Naive thymus-derived CD4-positive, alpha-beta T cell (primary cell): ENCODE measurements around the gene EYA4. TPM values are rescaled to one million over a fixed set of nuclear protein-coding genes. Genes with fewer than 3 reads are reported as not detected.

ENCODE experiments used
- ATAC-seq: fragments of 150-1000 bp; cut with Tn5 transposase; 2 replicates; pipeline ENCODE4 v1.10.0; 2021; ENCODE audit warnings: mild to moderate bottlenecking, moderate library complexity
- CTCF ChIA-PET: fragments of 350-600 bp; sonication (Branson Sonifier 250); formaldehyde crosslinking; loops from one replicate; lab custom pipeline; 2021; ENCODE audit warnings: antibody characterized with exemption; lab: Charles Lee
- POLR2A ChIA-PET: fragments of 350-600 bp; sonication (Branson Sonifier 250); formaldehyde crosslinking; loops from one replicate; lab custom pipeline; 2021; ENCODE audit warnings: antibody characterized with exemption, inconsistent platforms; lab: Charles Lee
- DNase-seq, 9 donors: peaks; one replicate each; pipeline versions ENCODE4 v3.0.0 to v3.0.0-alpha.2; 2020 to 2022; ENCODE audit warnings: mixed read lengths in 1 of 9
- H3K27ac ChIP-seq: one replicate; pipeline ENCODE4 v1.7.0; 2013; ENCODE audit warnings: mild to moderate bottlenecking, low read depth, low read length, moderate library complexity
- H3K27me3 ChIP-seq, 2 donors: one replicate each; pipeline ENCODE4 v1.7.0; 2013; ENCODE audit warnings: low read length in 2 of 2, mild to moderate bottlenecking in 2 of 2, moderate library complexity in 2 of 2; ENCODE audit not compliant: control insufficient read depth in 2 of 2, insufficient read depth in 2 of 2
- H3K36me3 ChIP-seq, 3 experiments: 1 replicate in 2 of 3; 2 replicates in 1 of 3; pipeline ENCODE4 v1.7.0; 2013; ENCODE audit warnings: low read length in 3 of 3, mild to moderate bottlenecking in 3 of 3, moderate library complexity in 1 of 3; ENCODE audit not compliant: insufficient read depth in 3 of 3, control insufficient read depth in 2 of 3
- H3K4me1 ChIP-seq, 2 donors: one replicate each; pipeline ENCODE4 v1.7.0; 2013; ENCODE audit warnings: low read length in 2 of 2, mild to moderate bottlenecking in 2 of 2, moderate library complexity in 1 of 2; ENCODE audit not compliant: control insufficient read depth in 2 of 2, insufficient read depth in 2 of 2
- H3K4me3 ChIP-seq: 2 replicates; pipeline ENCODE4 v1.7.0; 2013; ENCODE audit warnings: mild to moderate bottlenecking, low read length
- H3K9me3 ChIP-seq, 3 experiments: 1 replicate in 2 of 3; 2 replicates in 1 of 3; pipeline ENCODE4 v1.7.0; 2013; ENCODE audit warnings: low read length in 3 of 3; ENCODE audit not compliant: control insufficient read depth in 2 of 3
- H3K27ac Mint-ChIP-seq, 9 donors: one replicate each; pipeline ENCODE4 v1.8.0; 2020 to 2022; ENCODE audit warnings: mixed read lengths in 9 of 9, mild to moderate bottlenecking in 8 of 9, moderate library complexity in 5 of 9, inconsistent platforms in 2 of 9
- H3K27me3 Mint-ChIP-seq, 5 donors: one replicate each; pipeline ENCODE4 v1.8.0; 2021 to 2022; ENCODE audit warnings: mixed read lengths in 5 of 5, mild to moderate bottlenecking in 1 of 5
- H3K36me3 Mint-ChIP-seq, 5 donors: one replicate each; pipeline ENCODE4 v1.8.0; 2020 to 2022; ENCODE audit warnings: mixed read lengths in 5 of 5, mild to moderate bottlenecking in 3 of 5, inconsistent platforms in 1 of 5
- H3K4me1 Mint-ChIP-seq, 7 donors: one replicate each; pipeline ENCODE4 v1.8.0; 2020 to 2022; ENCODE audit warnings: mixed read lengths in 7 of 7, mild to moderate bottlenecking in 3 of 7, inconsistent platforms in 1 of 7
- H3K4me3 Mint-ChIP-seq, 10 donors: one replicate each; pipeline ENCODE4 v1.8.0; 2020 to 2022; ENCODE audit warnings: mild to moderate bottlenecking in 10 of 10, mixed read lengths in 10 of 10, moderate library complexity in 6 of 10, inconsistent platforms in 2 of 10
- H3K9me3 Mint-ChIP-seq, 11 donors: one replicate each; pipeline ENCODE4 v1.8.0; 2020 to 2022; ENCODE audit warnings: mixed read lengths in 11 of 11, mild to moderate bottlenecking in 4 of 11, inconsistent platforms in 1 of 11, moderate library complexity in 1 of 11
- intact Hi-C, 2 donors: fragments of 100-400 bp; cut with micrococcal nuclease; formaldehyde crosslinking; loops; one replicate each; pipeline ENCODE4 v1.15.1; 2023
- polyA plus RNA-seq, 2 donors: library from polyadenylated mRNA; unstranded; fragments of 300-500 nt; fragmentation: Illumina TruSeq; gene quantifications; one replicate each; pipeline ENCODE4 v1.2.3, GENCODE V29; 2021
- total RNA-seq, 6 experiments: library from RNA in 5 of 6; stranded (reverse) in 5 of 6; gene quantifications; 1 replicate in 5 of 6; 2 replicates in 1 of 6; pipeline ENCODE4 v1.2.3 and lab custom pipeline; 2021 to 2026

EYA4 gene
- total and polyA plus RNA-seq, 7 experiments from 2014 or later: not detected

DNA sequence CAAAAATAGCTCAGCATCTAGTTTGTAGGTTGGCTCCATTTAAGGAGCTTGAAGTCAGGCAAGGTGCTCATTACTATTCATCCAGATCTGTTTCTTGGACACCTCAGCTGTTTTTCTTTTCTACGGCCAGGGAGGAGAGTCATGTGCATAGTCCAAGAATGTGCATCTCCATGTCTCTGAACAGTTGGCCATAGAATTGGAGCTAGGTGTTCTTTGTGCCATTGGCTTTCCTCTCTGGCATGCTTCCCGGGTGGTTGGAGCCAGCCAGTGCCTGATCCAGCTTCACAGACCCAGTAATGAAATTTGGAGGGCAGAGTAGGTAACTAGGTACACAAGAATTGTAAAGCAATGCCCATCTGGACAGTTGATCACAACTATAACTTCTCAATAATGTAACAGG, 21.6 kb downstream of the EYA4 start:
- peaks cover 0 to 16% (median 9%) of the 10 kb centered on the region in 5 donors for H3K27me3 Mint-ChIP-seq
- H3K4me3 Mint-ChIP-seq: no peak overlapping the region
- Histone ChIP-seq H3K4me3 (no peak overlapping the region), H3K27ac (no peak overlapping the region), H3K27me3 (no peaks in the 10 kb centered on the region), H3K36me3 (no peaks in the 10 kb centered on the region), H3K9me3 (no peaks in the 10 kb centered on the region), H3K4me1 (no peaks in the 10 kb centered on the region)
- H3K36me3 Mint-ChIP-seq: no peaks in the 10 kb centered on the region
- ATAC-seq: no peak
- POLR2A ChIA-PET: no interaction called here
- DNase-seq: no peak
- CTCF ChIA-PET: no interaction called here
- peaks cover 0 to 5% (median 0%) of the 10 kb centered on the region in 11 donors for H3K9me3 Mint-ChIP-seq
- no peaks in the 10 kb centered on the region for H3K4me1 Mint-ChIP-seq
- intact Hi-C loops: no loop called here
- no peak overlapping the region for H3K27ac Mint-ChIP-seq

DNA sequence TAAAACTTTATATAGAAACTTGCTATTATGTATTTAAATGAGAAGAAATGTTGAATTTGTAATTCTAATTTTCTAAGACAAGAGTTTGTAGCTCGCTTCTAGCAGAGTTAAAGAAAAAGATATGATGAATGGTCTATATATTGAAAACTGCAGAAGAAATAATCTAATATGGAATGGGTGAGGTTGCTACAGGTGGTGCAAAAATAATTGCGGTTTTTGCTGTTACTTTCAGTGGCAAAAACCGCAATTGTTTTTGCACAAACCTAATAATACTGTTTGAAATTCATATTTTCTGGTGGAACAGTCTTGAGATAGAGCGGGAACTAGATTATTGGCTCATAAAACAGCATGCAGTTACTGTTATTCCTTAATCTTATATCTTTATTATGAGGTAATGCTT, 23.9 kb downstream of the EYA4 start:
- ChIA-PET POLR2A (no interaction called here), CTCF (no interaction called here)

DNA sequence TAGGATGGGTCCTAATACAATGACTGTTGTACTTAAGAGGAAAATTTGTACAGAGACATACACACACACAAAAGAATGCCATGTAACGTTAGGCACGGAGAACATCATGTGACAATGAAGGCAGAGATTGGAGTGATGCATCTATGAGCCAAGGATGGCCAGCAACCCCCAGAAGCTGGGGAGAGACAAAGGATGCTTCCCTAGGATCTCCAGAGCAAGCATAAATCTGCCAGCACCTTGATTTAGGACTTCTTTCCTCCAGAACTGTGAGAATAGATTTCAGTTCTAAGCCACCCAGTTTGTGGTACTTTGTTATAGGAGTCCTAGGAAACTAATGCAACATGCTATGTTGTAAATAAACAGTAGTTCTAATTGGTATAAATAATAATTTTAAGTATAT, 25.0 kb downstream of the EYA4 start:
- Histone ChIP-seq H3K27me3 (no peaks in the 10 kb centered on the region), H3K27ac (no peak overlapping the region), H3K36me3 (no peaks in the 10 kb centered on the region), H3K4me3 (no peak overlapping the region), H3K4me1 (no peaks in the 10 kb centered on the region), H3K9me3 (no peaks in the 10 kb centered on the region)
- Mint-ChIP-seq H3K4me1 (no peaks in the 10 kb centered on the region), H3K9me3 (peaks cover 0 to 5% (median 0%) of the 10 kb centered on the region in 11 donors), H3K36me3 (no peaks in the 10 kb centered on the region), H3K4me3 (no peak overlapping the region), H3K27me3 (peaks cover 0 to 13% (median 3%) of the 10 kb centered on the region in 5 donors), H3K27ac (no peak overlapping the region)
- ChIA-PET POLR2A (no interaction called here), CTCF (no interaction called here)
- ATAC-seq (no peak), DNase-seq (no peak)
- intact Hi-C loops: no loop called here

More for the DNA sequence above, 23.9 kb downstream of the EYA4 start:
- no peaks in the 10 kb centered on the region for H3K27me3 ChIP-seq
- ATAC-seq (no peak), DNase-seq (no peak)
- Mint-ChIP-seq H3K9me3 (peaks cover 0 to 5% (median 0%) of the 10 kb centered on the region in 11 donors), H3K4me3 (no peak overlapping the region), H3K36me3 (no peaks in the 10 kb centered on the region), H3K27me3 (peaks cover 0 to 18% (median 9%) of the 10 kb centered on the region in 5 donors), H3K27ac (no peak overlapping the region), H3K4me1 (no peaks in the 10 kb centered on the region)
- intact Hi-C loops: no loop called here
- no peaks in the 10 kb centered on the region for H3K9me3 ChIP-seq
- no peak overlapping the region for H3K27ac ChIP-seq
- no peaks in the 10 kb centered on the region for H3K36me3 ChIP-seq
- no peaks in the 10 kb centered on the region for H3K4me1 ChIP-seq
- no peak overlapping the region for H3K4me3 ChIP-seq

DNA sequence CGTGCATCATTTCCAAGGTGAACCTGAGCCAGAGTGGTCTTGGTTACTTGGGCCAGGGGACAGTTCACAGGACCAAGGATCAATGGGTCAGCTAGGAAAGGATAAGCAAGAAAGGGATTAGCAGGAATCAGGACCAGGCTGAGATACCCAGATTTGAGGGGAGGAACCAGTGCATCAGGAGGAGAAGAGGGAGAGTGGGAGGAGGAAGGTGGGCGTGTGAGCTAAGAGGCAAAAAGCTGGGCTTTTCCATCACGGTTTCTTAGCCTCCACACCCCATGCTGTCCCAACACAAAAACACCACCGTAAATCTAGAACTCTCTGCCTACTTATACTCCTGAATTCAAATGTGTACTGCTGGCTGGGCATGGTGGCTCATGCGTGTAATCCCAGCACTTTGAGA, 27.5 kb downstream of the EYA4 start:
- intact Hi-C loops: no loop called here
- Mint-ChIP-seq H3K4me1 (no peaks in the 10 kb centered on the region), H3K27ac (no peak overlapping the region), H3K9me3 (peaks cover 0 to 9% (median 0%) of the 10 kb centered on the region in 11 donors), H3K27me3 (peaks cover 0 to 6% (median 0%) of the 10 kb centered on the region in 5 donors), H3K36me3 (no peaks in the 10 kb centered on the region), H3K4me3 (no peak overlapping the region)
- Histone ChIP-seq H3K27ac (no peak overlapping the region), H3K4me3 (no peak overlapping the region), H3K36me3 (no peaks in the 10 kb centered on the region), H3K9me3 (no peaks in the 10 kb centered on the region), H3K27me3 (no peaks in the 10 kb centered on the region), H3K4me1 (no peaks in the 10 kb centered on the region)
- DNase-seq: no peak
- ChIA-PET CTCF (no interaction called here), POLR2A (no interaction called here)
- ATAC-seq: no peak

DNA sequence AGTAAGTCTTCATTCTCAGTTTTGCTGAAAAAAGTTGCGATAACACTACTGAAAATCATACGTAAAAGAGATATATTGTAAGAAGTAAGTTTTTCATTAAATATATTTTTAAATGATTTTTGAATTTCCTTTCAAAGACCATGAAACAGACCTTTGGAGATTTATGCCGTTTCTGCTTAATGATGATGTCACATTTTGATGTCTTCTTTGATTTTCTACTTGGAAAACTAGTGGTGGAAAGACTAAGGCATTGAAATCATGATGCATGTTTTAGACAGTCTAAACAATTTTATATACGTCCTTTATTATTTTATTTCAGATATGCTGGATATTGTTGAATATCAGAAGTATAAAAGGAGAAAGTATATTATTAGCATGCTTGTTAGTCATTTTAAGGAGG, 33.7 kb downstream of the EYA4 start:
- Mint-ChIP-seq H3K9me3 (peaks cover 0 to 5% (median 0%) of the 10 kb centered on the region in 11 donors), H3K4me1 (no peaks in the 10 kb centered on the region), H3K27ac (no peak overlapping the region), H3K36me3 (no peaks in the 10 kb centered on the region), H3K27me3 (no peaks in the 10 kb centered on the region), H3K4me3 (no peak overlapping the region)
- Histone ChIP-seq H3K4me3 (no peak overlapping the region), H3K9me3 (no peaks in the 10 kb centered on the region), H3K27me3 (no peaks in the 10 kb centered on the region), H3K36me3 (no peaks in the 10 kb centered on the region), H3K27ac (no peak overlapping the region), H3K4me1 (no peaks in the 10 kb centered on the region)
- no peak for DNase-seq
- POLR2A ChIA-PET: no interaction called here
- intact Hi-C loops: no loop called here
- CTCF ChIA-PET: no interaction called here
- ATAC-seq: no peak

DNA sequence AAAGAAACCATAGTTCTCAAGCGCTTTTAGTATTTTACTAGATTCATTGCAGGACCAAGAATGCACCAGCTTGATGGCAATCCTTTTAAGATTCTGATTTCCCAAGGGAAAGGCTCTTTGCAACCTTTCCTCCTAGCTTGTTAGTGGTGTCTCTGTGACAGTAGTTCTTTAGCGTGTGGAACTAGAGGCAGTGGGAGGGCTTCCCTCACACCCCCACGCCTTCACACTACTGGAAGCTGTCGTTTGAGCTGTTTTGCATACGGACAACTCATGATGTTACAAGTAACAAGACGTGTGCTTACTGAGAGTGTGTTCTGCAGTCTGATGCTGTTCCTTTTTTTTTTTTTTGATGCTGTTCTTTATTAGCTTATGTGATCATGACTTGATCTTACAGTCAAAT, 34.1 kb downstream of the EYA4 start:
- peaks cover 0 to 5% (median 0%) of the 10 kb centered on the region in 11 donors for H3K9me3 Mint-ChIP-seq
- no peaks in the 10 kb centered on the region for H3K36me3 ChIP-seq
- POLR2A ChIA-PET: no interaction called here
- intact Hi-C loops: no loop called here
- H3K9me3 ChIP-seq: no peaks in the 10 kb centered on the region
- H3K4me3 ChIP-seq: no peak overlapping the region
- no peaks in the 10 kb centered on the region for H3K4me1 Mint-ChIP-seq
- H3K36me3 Mint-ChIP-seq: no peaks in the 10 kb centered on the region
- DNase-seq: no peak
- H3K27ac ChIP-seq: no peak overlapping the region
- no peak overlapping the region for H3K27ac Mint-ChIP-seq
- no peaks in the 10 kb centered on the region for H3K27me3 Mint-ChIP-seq
- no peaks in the 10 kb centered on the region for H3K27me3 ChIP-seq
- no peak for ATAC-seq
- CTCF ChIA-PET: no interaction called here
- no peaks in the 10 kb centered on the region for H3K4me1 ChIP-seq
- no peak overlapping the region for H3K4me3 Mint-ChIP-seq

DNA sequence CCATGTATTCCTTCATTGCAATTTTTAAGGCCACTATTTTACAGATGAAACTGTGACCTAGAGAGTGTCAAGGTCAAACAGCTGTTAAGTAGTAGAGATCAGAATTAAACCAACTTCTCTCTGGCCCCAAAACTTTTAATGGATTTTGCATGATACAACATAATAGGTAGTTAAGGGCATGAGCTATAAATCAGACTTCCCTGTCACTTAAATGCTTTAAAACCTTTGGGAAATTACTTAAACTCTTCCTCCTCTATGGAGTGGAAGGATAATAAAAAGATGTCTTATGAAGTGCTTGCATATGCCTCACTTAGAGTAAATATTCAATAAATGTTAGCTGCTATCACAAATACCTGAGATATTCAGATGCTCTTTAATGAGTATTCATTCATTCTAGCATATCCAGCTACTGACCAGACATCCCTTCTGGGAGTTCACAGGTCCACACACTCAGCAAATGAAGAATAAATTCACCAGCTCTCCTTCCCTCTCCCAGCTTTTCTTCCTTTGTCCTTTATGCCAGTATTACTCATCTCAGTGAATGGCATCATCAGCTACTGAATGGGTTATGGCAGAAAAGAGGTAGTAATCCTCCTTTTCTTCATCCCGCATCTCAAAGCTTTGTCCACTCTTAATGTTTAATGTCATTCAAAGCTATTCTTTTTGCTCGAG, 36.2 kb downstream of the EYA4 start:
- no peak for ATAC-seq
- no peak overlapping the region for H3K4me3 Mint-ChIP-seq
- CTCF ChIA-PET: no interaction called here

More for the DNA sequence above, 36.2 kb downstream of the EYA4 start:
- no peak for DNase-seq
- H3K27me3 ChIP-seq: no peaks in the 10 kb centered on the region
- H3K27ac ChIP-seq: no peak overlapping the region
- Mint-ChIP-seq H3K4me1 (no peaks in the 10 kb centered on the region), H3K9me3 (no peaks in the 10 kb centered on the region), H3K27me3 (no peaks in the 10 kb centered on the region), H3K36me3 (no peaks in the 10 kb centered on the region), H3K27ac (no peak overlapping the region)
- no peaks in the 10 kb centered on the region for H3K9me3 ChIP-seq
- no peak overlapping the region for H3K4me3 ChIP-seq
- no peaks in the 10 kb centered on the region for H3K4me1 ChIP-seq
- H3K36me3 ChIP-seq: no peaks in the 10 kb centered on the region
- POLR2A ChIA-PET: no interaction called here
- intact Hi-C loops: no loop called here
